Neural progenitor cell (in vitro differentiated cells): ENCODE measurements around the gene SLC2A9. TPM values are rescaled to one million over a fixed set of nuclear protein-coding genes. Genes with fewer than 3 reads are reported as not detected.

Experiments
- DNase-seq: peaks from one replicate; pipeline ENCODE4 v3.0.0-alpha.2; 2016; ENCODE audit warnings: low spot score
- H2AFZ ChIP-seq: fragments of 200-600 bp; sonication (generic); replicated peaks from 2 replicates; pipeline ENCODE4 v1.6.1; 2016; ENCODE audit warnings: antibody characterized with exemption
- H3F3A ChIP-seq: fragments of 200-600 bp; sonication (generic); 2 replicates; pipeline ENCODE4 v1.6.1; 2016; ENCODE audit warnings: antibody characterized with exemption, low read depth
- H3K27ac ChIP-seq: fragments of 200-600 bp; sonication (generic); 2 replicates; pipeline ENCODE4 v1.5.1; 2016; ENCODE audit warnings: mild to moderate bottlenecking
- H3K27me3 ChIP-seq: fragments of 200-600 bp; sonication (generic); 2 replicates; pipeline ENCODE4 v1.6.1; 2016; ENCODE audit warnings: mild to moderate bottlenecking, moderate library complexity
- H3K36me3 ChIP-seq: fragments of 200-600 bp; sonication (generic); 2 replicates; pipeline ENCODE4 v1.5.1; 2016
- H3K4me1 ChIP-seq: fragments of 200-600 bp; sonication (generic); 2 replicates; pipeline ENCODE4 v1.6.1; 2016; ENCODE audit warnings: mixed run types
- H3K4me2 ChIP-seq: fragments of 200-600 bp; sonication (generic); 2 replicates; pipeline ENCODE4 v1.6.1; 2016
- H3K4me3 ChIP-seq: fragments of 200-600 bp; sonication (generic); 2 replicates; pipeline ENCODE4 v1.5.1; 2016
- H3K79me2 ChIP-seq: fragments of 200-600 bp; sonication (generic); 2 replicates; pipeline ENCODE4 v1.6.1; 2016; ENCODE audit warnings: low read depth
- H3K9ac ChIP-seq: fragments of 200-600 bp; sonication (generic); 2 replicates; pipeline ENCODE4 v1.6.1; 2016
- H3K9me3 ChIP-seq: fragments of 200-600 bp; sonication (generic); 2 replicates; pipeline ENCODE4 v1.5.1; 2016; ENCODE audit warnings: low read depth
- H4K20me1 ChIP-seq: fragments of 200-600 bp; sonication (generic); 2 replicates; pipeline ENCODE4 v1.6.1; 2016; ENCODE audit warnings: low read depth
- H3K27ac Mint-ChIP-seq: 3 replicates; pipeline ENCODE4 v1.8.0; 2021; ENCODE audit warnings: mixed read lengths
- H3K27me3 Mint-ChIP-seq: 2 replicates; pipeline ENCODE4 v1.8.0; 2022; ENCODE audit warnings: low read depth, mild to moderate bottlenecking, inconsistent platforms, moderate library complexity, mixed read lengths; ENCODE audit not compliant: insufficient read depth
- H3K36me3 Mint-ChIP-seq: 3 replicates; pipeline ENCODE4 v1.8.0; 2021; ENCODE audit warnings: mixed read lengths
- H3K4me1 Mint-ChIP-seq: 3 replicates; pipeline ENCODE4 v1.8.0; 2021; ENCODE audit warnings: mixed read lengths
- H3K4me3 Mint-ChIP-seq: 3 replicates; pipeline ENCODE4 v1.8.0; 2021; ENCODE audit warnings: mild to moderate bottlenecking, moderate library complexity, mixed read lengths
- H3K9me3 Mint-ChIP-seq: 3 replicates; pipeline ENCODE4 v1.8.0; 2020; ENCODE audit warnings: mixed read lengths
- EZH2 ChIP-seq: fragments of 200-600 bp; sonication (generic); IDR thresholded peaks from 2 replicates; pipeline ENCODE4 v1.6.1; 2017; ENCODE audit warnings: antibody characterized with exemption, mild to moderate bottlenecking, moderate library complexity
- EZH2phosphoT487 ChIP-seq: fragments of 200-600 bp; sonication (generic); IDR thresholded peaks from 2 replicates; pipeline ENCODE4 v1.6.1; 2017; ENCODE audit warnings: antibody characterized with exemption
- total RNA-seq: library from RNA; depleted of rRNA; stranded (reverse); fragments of >200 nt; gene quantifications from 2 replicates; pipeline ENCODE4 v1.2.3, GENCODE V29; 2015; ENCODE audit warnings: low replicate concordance
- TF ChIP-seq, protein P1 (sequence below): fragments of 200-600 bp; sonication (generic); IDR thresholded peaks from 2 replicates; pipeline ENCODE4 v1.5.1; 2017; ENCODE audit warnings: antibody characterized with exemption, mild to moderate bottlenecking

SLC2A9 gene
- total RNA-seq, 1 donor from 2014 or later: not detected

DNA sequence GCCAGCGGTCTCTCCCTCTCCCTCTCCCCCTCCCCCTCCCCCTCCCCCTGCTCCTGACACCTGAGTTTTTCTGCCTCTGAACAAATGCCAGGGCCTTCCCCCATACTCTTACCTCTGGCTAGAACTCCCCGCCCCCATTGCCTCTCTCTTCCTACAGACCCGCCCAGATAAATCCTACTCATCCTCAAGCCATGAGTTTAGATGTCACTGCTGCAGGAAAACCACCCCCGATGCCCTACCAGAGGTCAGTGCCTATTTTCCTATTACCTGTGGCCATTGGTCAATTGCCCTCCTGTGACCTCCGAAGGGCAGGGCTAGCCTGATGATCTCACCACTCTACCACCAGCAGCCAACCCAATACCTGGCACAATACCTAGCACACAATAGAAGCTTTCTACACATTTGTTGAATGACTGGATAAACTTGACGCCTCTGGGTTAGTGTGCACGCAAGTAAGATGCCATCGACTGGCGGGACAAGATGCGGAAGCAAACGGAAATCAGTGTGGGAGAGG, 43.7 kb downstream of the SLC2A9 start:
- no peaks in the 10 kb centered on the region for H3K36me3 Mint-ChIP-seq
- no peak overlapping the region for H3K9ac ChIP-seq
- no peak for TF ChIP-seq EZH2phosphoT487
- TF ChIP-seq, protein P1, sequence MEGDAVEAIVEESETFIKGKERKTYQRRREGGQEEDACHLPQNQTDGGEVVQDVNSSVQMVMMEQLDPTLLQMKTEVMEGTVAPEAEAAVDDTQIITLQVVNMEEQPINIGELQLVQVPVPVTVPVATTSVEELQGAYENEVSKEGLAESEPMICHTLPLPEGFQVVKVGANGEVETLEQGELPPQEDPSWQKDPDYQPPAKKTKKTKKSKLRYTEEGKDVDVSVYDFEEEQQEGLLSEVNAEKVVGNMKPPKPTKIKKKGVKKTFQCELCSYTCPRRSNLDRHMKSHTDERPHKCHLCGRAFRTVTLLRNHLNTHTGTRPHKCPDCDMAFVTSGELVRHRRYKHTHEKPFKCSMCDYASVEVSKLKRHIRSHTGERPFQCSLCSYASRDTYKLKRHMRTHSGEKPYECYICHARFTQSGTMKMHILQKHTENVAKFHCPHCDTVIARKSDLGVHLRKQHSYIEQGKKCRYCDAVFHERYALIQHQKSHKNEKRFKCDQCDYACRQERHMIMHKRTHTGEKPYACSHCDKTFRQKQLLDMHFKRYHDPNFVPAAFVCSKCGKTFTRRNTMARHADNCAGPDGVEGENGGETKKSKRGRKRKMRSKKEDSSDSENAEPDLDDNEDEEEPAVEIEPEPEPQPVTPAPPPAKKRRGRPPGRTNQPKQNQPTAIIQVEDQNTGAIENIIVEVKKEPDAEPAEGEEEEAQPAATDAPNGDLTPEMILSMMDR: no peak
- TF ChIP-seq EZH2: no peak
- H2AFZ ChIP-seq: no peak overlapping the region
- H3K4me3 ChIP-seq: no peak overlapping the region
- H3K36me3 ChIP-seq: no peaks in the 10 kb centered on the region
- H3K79me2 ChIP-seq: no peaks in the 10 kb centered on the region
- no peak overlapping the region for H3K4me2 ChIP-seq
- H3K4me1 Mint-ChIP-seq: peaks cover 5% of the 10 kb centered on the region
- H3K27ac ChIP-seq: no peak overlapping the region
- no peaks in the 10 kb centered on the region for H3F3A ChIP-seq
- no peaks in the 10 kb centered on the region for H3K4me1 ChIP-seq
- no peaks in the 10 kb centered on the region for H4K20me1 ChIP-seq
- H3K27me3 ChIP-seq: peaks cover 6% of the 10 kb centered on the region
- no peak for DNase-seq
- peaks cover 9% of the 10 kb centered on the region for H3K9me3 Mint-ChIP-seq
- no peak overlapping the region for H3K4me3 Mint-ChIP-seq
- H3K27ac Mint-ChIP-seq: no peak overlapping the region
- H3K27me3 Mint-ChIP-seq: no peaks in the 10 kb centered on the region
- no peaks in the 10 kb centered on the region for H3K9me3 ChIP-seq

DNA sequence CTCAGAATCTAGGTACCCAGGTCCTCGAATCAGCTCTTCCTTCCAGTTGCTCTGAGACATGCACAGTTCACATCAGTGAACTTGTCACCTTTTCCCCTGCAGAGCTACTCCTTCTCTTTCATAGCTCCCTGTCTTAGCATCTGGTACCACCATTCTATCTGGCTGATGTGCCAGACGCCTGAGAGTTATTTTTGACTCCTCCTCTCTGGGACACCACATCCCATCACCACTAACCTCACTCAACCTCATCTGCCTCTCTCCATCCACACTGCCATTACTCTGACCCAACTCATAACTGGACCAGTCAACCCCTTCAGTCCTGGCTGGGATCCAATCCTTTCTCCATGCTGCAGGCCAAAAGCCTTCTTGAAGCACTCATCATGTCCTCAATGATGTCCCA, 44.5 kb downstream of the SLC2A9 start:
- Mint-ChIP-seq H3K27me3 (no peaks in the 10 kb centered on the region), H3K27ac (no peak overlapping the region), H3K9me3 (peaks cover 9% of the 10 kb centered on the region), H3K4me3 (no peak overlapping the region), H3K36me3 (no peaks in the 10 kb centered on the region), H3K4me1 (peaks cover 5% of the 10 kb centered on the region)
- no peak for DNase-seq
- Histone ChIP-seq H4K20me1 (no peaks in the 10 kb centered on the region), H3K4me2 (no peak overlapping the region), H3K4me3 (no peak overlapping the region), H3K79me2 (no peaks in the 10 kb centered on the region), H3K4me1 (no peaks in the 10 kb centered on the region), H3K27me3 (peaks cover 6% of the 10 kb centered on the region), H3F3A (no peaks in the 10 kb centered on the region), H3K27ac (no peak overlapping the region), H3K9me3 (no peaks in the 10 kb centered on the region), H3K36me3 (no peaks in the 10 kb centered on the region), H3K9ac (no peak overlapping the region), H2AFZ (no peak overlapping the region)
- TF ChIP-seq EZH2phosphoT487 (no peak), EZH2 (no peak)
- TF ChIP-seq, protein P1: no peak

DNA sequence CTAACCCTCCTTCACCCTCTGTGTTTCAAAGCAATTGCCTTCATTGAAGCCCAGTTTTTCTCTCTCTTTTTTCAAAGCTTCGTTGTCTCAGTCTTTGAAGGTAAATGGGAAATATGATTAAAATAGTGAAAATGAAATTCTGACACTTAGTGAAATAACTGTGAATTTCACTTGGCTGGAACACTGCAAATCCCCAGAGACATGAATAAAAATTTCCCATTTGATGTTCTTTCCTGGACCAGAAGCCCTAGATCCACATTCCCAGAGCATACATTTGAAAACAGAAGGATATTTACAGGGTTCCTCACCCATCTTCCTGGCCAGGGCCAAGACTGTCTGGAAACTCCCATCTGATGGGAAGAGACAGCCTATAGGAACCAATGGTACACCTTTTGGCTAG, 45.0 kb downstream of the SLC2A9 start:
- Mint-ChIP-seq H3K36me3 (no peaks in the 10 kb centered on the region), H3K4me3 (no peak overlapping the region), H3K9me3 (peaks cover 9% of the 10 kb centered on the region), H3K27me3 (no peaks in the 10 kb centered on the region), H3K4me1 (peaks cover 5% of the 10 kb centered on the region), H3K27ac (no peak overlapping the region)
- H3K4me2 ChIP-seq: no peak overlapping the region
- no peak for TF ChIP-seq EZH2
- TF ChIP-seq, protein P1: no peak
- TF ChIP-seq EZH2phosphoT487: no peak
- DNase-seq: no peak
- no peaks in the 10 kb centered on the region for H3K9me3 ChIP-seq
- no peaks in the 10 kb centered on the region for H3K36me3 ChIP-seq
- no peaks in the 10 kb centered on the region for H3K4me1 ChIP-seq
- no peak overlapping the region for H3K27ac ChIP-seq
- H3F3A ChIP-seq: no peaks in the 10 kb centered on the region
- no peak overlapping the region for H3K4me3 ChIP-seq
- H3K27me3 ChIP-seq: peaks cover 6% of the 10 kb centered on the region
- no peaks in the 10 kb centered on the region for H4K20me1 ChIP-seq
- H3K9ac ChIP-seq: no peak overlapping the region
- H2AFZ ChIP-seq: no peak overlapping the region
- no peaks in the 10 kb centered on the region for H3K79me2 ChIP-seq
